Transverse colon (tissue), 3 donors: ENCODE results near the gene RALGAPA1.

Experiments
- EP300 ChIP-seq: sonication (generic); formaldehyde crosslinking; IDR thresholded peaks from one replicate; pipeline ENCODE4 v1.6.1; 2017; ENCODE audit warnings: antibody characterized with exemption, low read depth
- POLR2A ChIP-seq: fragments of 450-650 bp; IDR thresholded peaks from one replicate; pipeline ENCODE4 v1.6.1; 2016; ENCODE audit warnings: antibody characterized with exemption, mild to moderate bottlenecking, moderate library complexity
- TF ChIP-seq, protein P1 (sequence below), 5 experiments: fragments of 200-600 bp in 3 of 5; fragments of 450-650 bp in 2 of 5; sonication (generic) in 3 of 5; IDR thresholded peaks; 1 replicate in 2 of 5; 2 replicates in 3 of 5; pipeline ENCODE4 v1.5.1; 2016 to 2017; ENCODE audit warnings: antibody characterized with exemption in 5 of 5, inconsistent platforms in 3 of 5, mild to moderate bottlenecking in 2 of 5, moderate library complexity in 1 of 5

DNA sequence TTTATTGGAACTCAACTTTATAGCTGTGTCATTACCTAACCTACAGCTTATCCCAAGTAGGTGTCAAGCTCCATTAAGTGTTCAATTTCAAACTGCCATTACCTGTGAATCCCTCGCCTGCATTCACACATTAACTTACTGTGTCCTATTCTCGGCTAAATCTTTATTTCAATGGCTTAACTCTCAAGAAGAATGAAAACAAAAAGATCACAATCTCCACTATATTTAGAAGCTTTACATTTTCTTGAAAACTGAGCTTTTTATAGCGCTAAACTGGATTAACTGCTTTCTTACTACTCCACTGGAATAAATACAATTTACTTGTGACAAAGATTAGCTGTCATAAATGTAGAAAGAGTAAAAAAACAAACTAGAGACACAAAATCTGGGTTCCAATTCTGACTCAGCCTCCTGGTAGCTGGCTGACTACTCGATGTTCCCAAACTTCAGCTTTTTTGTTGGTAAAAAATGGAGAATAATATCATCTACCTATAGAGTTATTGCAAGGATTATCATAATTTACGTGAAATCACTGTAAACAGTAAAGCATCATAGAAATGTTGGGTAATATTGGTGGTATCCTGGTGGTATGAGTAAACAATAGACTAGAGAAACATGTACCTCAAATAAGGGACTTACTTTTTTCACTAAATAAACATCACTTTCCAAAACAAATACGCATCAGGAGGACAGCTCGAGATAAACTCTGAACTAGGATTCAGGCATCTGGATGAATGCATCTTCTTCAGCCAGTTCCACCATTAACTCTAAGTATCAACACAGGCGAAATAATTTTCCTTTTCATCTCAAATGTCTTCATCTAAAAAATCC lies 1.7 kb downstream of the RALGAPA1 start:
- no peak for TF ChIP-seq POLR2A
- TF ChIP-seq EP300, result no peak
- TF ChIP-seq, protein P1, sequence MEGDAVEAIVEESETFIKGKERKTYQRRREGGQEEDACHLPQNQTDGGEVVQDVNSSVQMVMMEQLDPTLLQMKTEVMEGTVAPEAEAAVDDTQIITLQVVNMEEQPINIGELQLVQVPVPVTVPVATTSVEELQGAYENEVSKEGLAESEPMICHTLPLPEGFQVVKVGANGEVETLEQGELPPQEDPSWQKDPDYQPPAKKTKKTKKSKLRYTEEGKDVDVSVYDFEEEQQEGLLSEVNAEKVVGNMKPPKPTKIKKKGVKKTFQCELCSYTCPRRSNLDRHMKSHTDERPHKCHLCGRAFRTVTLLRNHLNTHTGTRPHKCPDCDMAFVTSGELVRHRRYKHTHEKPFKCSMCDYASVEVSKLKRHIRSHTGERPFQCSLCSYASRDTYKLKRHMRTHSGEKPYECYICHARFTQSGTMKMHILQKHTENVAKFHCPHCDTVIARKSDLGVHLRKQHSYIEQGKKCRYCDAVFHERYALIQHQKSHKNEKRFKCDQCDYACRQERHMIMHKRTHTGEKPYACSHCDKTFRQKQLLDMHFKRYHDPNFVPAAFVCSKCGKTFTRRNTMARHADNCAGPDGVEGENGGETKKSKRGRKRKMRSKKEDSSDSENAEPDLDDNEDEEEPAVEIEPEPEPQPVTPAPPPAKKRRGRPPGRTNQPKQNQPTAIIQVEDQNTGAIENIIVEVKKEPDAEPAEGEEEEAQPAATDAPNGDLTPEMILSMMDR (IDR thresholded peaks at IDR 0.05), result no peak
